WTC11 (cell line): ENCODE data around the gene GSK3B. TPM values are rescaled to one million over a fixed set of nuclear protein-coding genes. Genes with fewer than 3 reads are reported as not detected.
"Not testable (repeated sequence)": the region's sequence is repeated elsewhere in the genome, so short reads cannot be mapped to it uniquely, and the experiment has no call there.

Experiments used
- ATAC-seq: fragments of 200-7000 bp; cut with Tn5 transposase; 2 replicates; pipeline ENCODE4 v1.10.0; 2021; ENCODE audit warnings: mild to moderate bottlenecking, moderate library complexity
- CTCF ChIA-PET: fragments of 300-600 bp; sonication (Branson Sonifier 250); formaldehyde crosslinking; loops from one replicate; lab custom pipeline; 2021; ENCODE audit warnings: antibody characterized with exemption; lab: Charles Lee
- POLR2A ChIA-PET: fragments of 350-600 bp; sonication (Branson Sonifier 250); formaldehyde crosslinking; loops from one replicate; lab custom pipeline; 2021; ENCODE audit warnings: antibody characterized with exemption; lab: Charles Lee
- DNase-seq: peaks from one replicate; pipeline ENCODE4 v3.0.0; 2021; ENCODE audit warnings: low spot score
- H3K27ac Mint-ChIP-seq: 2 replicates; pipeline ENCODE4 v1.8.0; 2021; ENCODE audit warnings: mixed read lengths
- H3K27me3 Mint-ChIP-seq: 2 replicates; pipeline ENCODE4 v1.8.0; 2021; ENCODE audit warnings: low read depth, mild to moderate bottlenecking, moderate library complexity, mixed read lengths
- H3K36me3 Mint-ChIP-seq: 2 replicates; pipeline ENCODE4 v1.8.0; 2021; ENCODE audit warnings: mixed read lengths
- H3K4me1 Mint-ChIP-seq: 2 replicates; pipeline ENCODE4 v1.8.0; 2022; ENCODE audit warnings: mixed read lengths
- H3K4me3 Mint-ChIP-seq: 2 replicates; pipeline ENCODE4 v1.8.0; 2021; ENCODE audit warnings: mild to moderate bottlenecking, moderate library complexity, mixed read lengths
- H3K9me3 Mint-ChIP-seq: 2 replicates; pipeline ENCODE4 v1.8.0; 2021; ENCODE audit warnings: mixed read lengths
- AR ChIP-seq: fragments of 250-450 bp; sonication (Bioruptor Pico); IDR thresholded peaks from 2 replicates; pipeline ENCODE4 v1.9.0; 2021; ENCODE audit warnings: mild to moderate bottlenecking
- ATF3 ChIP-seq: sonication (generic); formaldehyde crosslinking; conservative IDR thresholded peaks from 2 replicates; pipeline ENCODE4 v1.8.1; 2022; ENCODE audit warnings: mild to moderate bottlenecking, missing genetic modification reagents
- CTCF ChIP-seq: fragments of 200-600 bp; IDR thresholded peaks from 2 replicates; pipeline ENCODE4 v1.8.0; 2022; ENCODE audit warnings: antibody characterized with exemption
- E2F1 ChIP-seq: sonication (generic); formaldehyde crosslinking; IDR thresholded peaks from 2 replicates; pipeline ENCODE4 v1.8.0; 2022; ENCODE audit warnings: mild to moderate bottlenecking, missing genetic modification reagents
- EMX1 ChIP-seq: fragments of 250-450 bp; sonication (Bioruptor Pico); IDR thresholded peaks from 2 replicates; pipeline ENCODE4 v1.8.0; 2021; ENCODE audit warnings: mild to moderate bottlenecking
- GTF2I ChIP-seq: fragments of 250-450 bp; sonication (Bioruptor Pico); conservative IDR thresholded peaks from 2 replicates; pipeline ENCODE4 v1.4.0; 2021; ENCODE audit warnings: mild to moderate bottlenecking
- HMGXB4 ChIP-seq: sonication (generic); formaldehyde crosslinking; IDR thresholded peaks from 2 replicates; pipeline ENCODE4 v1.8.1; 2023; ENCODE audit warnings: mild to moderate bottlenecking, moderate library complexity, missing genetic modification reagents
- RORB ChIP-seq: fragments of 250-450 bp; sonication (Bioruptor Pico); IDR thresholded peaks from 2 replicates; pipeline ENCODE4 v1.9.0; 2021; ENCODE audit warnings: mild to moderate bottlenecking
- TEAD4 ChIP-seq: sonication (generic); formaldehyde crosslinking; IDR thresholded peaks from 2 replicates; pipeline ENCODE4 v1.8.0; 2022; ENCODE audit warnings: mild to moderate bottlenecking, missing genetic modification reagents
- USF2 ChIP-seq: sonication (generic); formaldehyde crosslinking; IDR thresholded peaks from 2 replicates; pipeline ENCODE4 v1.8.1; 2023; ENCODE audit warnings: mild to moderate bottlenecking, missing genetic modification reagents, moderate library complexity
- ZNF416 ChIP-seq: fragments of 250-450 bp; sonication (Bioruptor Pico); IDR thresholded peaks from 2 replicates; pipeline ENCODE4 v1.9.0; 2021; ENCODE audit warnings: mild to moderate bottlenecking, inconsistent platforms
- ZNF512 ChIP-seq: sonication (generic); formaldehyde crosslinking; IDR thresholded peaks from 2 replicates; pipeline ENCODE4 v1.8.1; 2022; ENCODE audit warnings: missing genetic modification reagents, borderline replicate concordance
- total RNA-seq: library from RNA; stranded (reverse); gene quantifications from 3 replicates; pipeline ENCODE4 v1.2.3, GENCODE V29; 2021

GSK3B gene
- total RNA-seq, 1 experiment from 2014 or later, result 48.9 TPM

GRCh38 chr3:119893769-119894168 lies 200.5 kb downstream of the GSK3B start (continued):
- no peak for TF ChIP-seq USF2

GRCh38 chr3:119891944-119892721 lies 202.1 kb downstream of the GSK3B start:
- Mint-ChIP-seq H3K27me3 (no peaks in the 10 kb centered on the region; the same call in 1 of the 2 replicates), H3K36me3 (peaks cover 35% of the 10 kb centered on the region), H3K4me3 (no peak overlapping the region; the same call in 1 of the 2 replicates), H3K4me1 (peaks cover 2% of the 10 kb centered on the region; the same call in 1 of the 2 replicates), H3K9me3 (peaks cover 29% of the 10 kb centered on the region), H3K27ac (no peak overlapping the region)
- ATAC-seq, result peak; percentile 82
- CTCF ChIA-PET, result interaction anchor here (0.5 to 2.0 kb wide), 28 partner anchors 8 to 526 kb away, joined by 3 to 27 read pairs (median 5); no protein-coding TSS in a partner anchor
- POLR2A ChIA-PET, result interaction anchor here (0.7 kb wide), 1 partner anchor 203 kb away, joined by 4 read pairs; no protein-coding TSS in a partner anchor
- TF ChIP-seq CTCF, result peak; percentile 56
- no peak for TF ChIP-seq EMX1 (CRISPR knock-in tag)
- TF ChIP-seq, all 79 proteins: peak for 1
- peak; percentile 15 for DNase-seq

GRCh38 chr3:119888681-119889080 lies 205.6 kb downstream of the GSK3B start:
- DNase-seq, POLR2A ChIA-PET, H3K4me3 Mint-ChIP-seq, CTCF ChIA-PET, H3K4me1 Mint-ChIP-seq, H3K27ac Mint-ChIP-seq, H3K27me3 Mint-ChIP-seq, ATAC-seq: not testable (repeated sequence)
- H3K36me3 Mint-ChIP-seq, result peaks cover 37% of the 10 kb centered on the region
- H3K9me3 Mint-ChIP-seq, result peaks cover 29% of the 10 kb centered on the region

GRCh38 chr3:119885746-119886530 lies 208.3 kb downstream of the GSK3B start:
- no peak overlapping the region for H3K4me3 Mint-ChIP-seq
- peaks cover 39% of the 10 kb centered on the region for H3K36me3 Mint-ChIP-seq
- peaks cover 29% of the 10 kb centered on the region for H3K9me3 Mint-ChIP-seq
- no peak for DNase-seq
- peaks cover 7% of the 10 kb centered on the region; the same call in 1 of the 2 replicates for H3K4me1 Mint-ChIP-seq
- ChIA-PET POLR2A (no interaction called here), CTCF (no interaction called here)
- H3K27ac Mint-ChIP-seq, result no peak overlapping the region
- no peak for ATAC-seq
- no peak for TF ChIP-seq GTF2I (CRISPR knock-in tag)
- TF ChIP-seq RORB (CRISPR knock-in tag), result no peak
- no peaks in the 10 kb centered on the region; the same call in 1 of the 2 replicates for H3K27me3 Mint-ChIP-seq

GRCh38 chr3:119884161-119884557 lies 210.1 kb downstream of the GSK3B start:
- CTCF ChIA-PET, result interaction anchor here (1.0 kb wide), 1 partner anchor 8 kb away, joined by 5 read pairs; no protein-coding TSS in a partner anchor
- Mint-ChIP-seq H3K27ac (no peak overlapping the region), H3K4me3 (no peak overlapping the region), H3K27me3 (no peaks in the 10 kb centered on the region; the same call in 1 of the 2 replicates), H3K9me3 (peaks cover 17% of the 10 kb centered on the region), H3K36me3 (peaks cover 36% of the 10 kb centered on the region), H3K4me1 (peaks cover 7% of the 10 kb centered on the region; the same call in 1 of the 2 replicates)
- POLR2A ChIA-PET, result no interaction called here
- no peak for ATAC-seq
- DNase-seq, result no peak
- TF ChIP-seq GTF2I (CRISPR knock-in tag) (no peak), ATF3 (CRISPR knock-in tag) (no peak), E2F1 (no peak), TEAD4 (no peak), ZNF512 (CRISPR knock-in tag) (no peak), HMGXB4 (CRISPR knock-in tag) (no peak), AR (CRISPR knock-in tag) (no peak), ZNF416 (CRISPR knock-in tag) (no peak)
